Breast epithelium (tissue), 4 donors: ENCODE measurements around the gene MYLK3. TPM values are rescaled to one million over a fixed set of nuclear protein-coding genes. Genes with fewer than 3 reads are reported as not detected.

Experiments
- DNase-seq, 2 donors: peaks; one replicate each; pipeline ENCODE4 v3.0.0-alpha.2; 2019; ENCODE audit warnings: low spot score in 2 of 2
- H3K27ac ChIP-seq, 2 donors: fragments of 200-600 bp; sonication (generic) in 1 of 2; one replicate each; pipeline ENCODE4 v1.5.1; 2016 to 2019; ENCODE audit warnings: mild to moderate bottlenecking in 1 of 2
- H3K27me3 ChIP-seq, 2 donors: fragments of 200-600 bp; sonication (generic) in 1 of 2; one replicate each; pipeline versions ENCODE4 v1.5.1 to v1.6.0; 2017 to 2019; ENCODE audit warnings: control low read depth in 1 of 2, mild to moderate bottlenecking in 1 of 2
- H3K36me3 ChIP-seq: fragments of 200-600 bp; one replicate; pipeline ENCODE4 v1.5.1; 2019
- H3K4me1 ChIP-seq, 2 donors: fragments of 200-600 bp; sonication (generic); one replicate each; pipeline ENCODE4 v1.5.1; 2016 to 2019; ENCODE audit warnings: control low read depth in 1 of 2
- H3K4me3 ChIP-seq, 3 donors: fragments of 200-600 bp; sonication (generic); 1 replicate in 2 of 3; 2 replicates in 1 of 3; pipeline ENCODE4 v1.5.1; 2016 to 2019; ENCODE audit warnings: mild to moderate bottlenecking in 3 of 3, moderate library complexity in 2 of 3
- H3K9me3 ChIP-seq, 2 donors: fragments of 200-600 bp; sonication (generic) in 1 of 2; one replicate each; pipeline ENCODE4 v1.5.1; 2016 to 2019; ENCODE audit warnings: control low read depth in 1 of 2
- POLR2A ChIP-seq: fragments of 450-650 bp; IDR thresholded peaks from one replicate; pipeline ENCODE4 v1.6.1; 2016; ENCODE audit warnings: antibody characterized with exemption, mild to moderate bottlenecking, moderate library complexity
- POLR2AphosphoS5 ChIP-seq, 3 donors: sonication (generic); formaldehyde crosslinking; IDR thresholded peaks; one replicate each; pipeline ENCODE4 v1.6.1; 2017; ENCODE audit warnings: antibody characterized with exemption in 3 of 3
- intact Hi-C: fragments of 100-400 bp; cut with DNase I; formaldehyde crosslinking; loops from one replicate; pipeline ENCODE4 v1.15.1; 2023; ENCODE audit warnings: low total_unique reads
- total RNA-seq, 3 donors: library from RNA; depleted of rRNA; stranded (reverse); fragments of >200 nt; gene quantifications; one replicate each; pipeline ENCODE4 v1.1.0, GENCODE V29; 2016
- TF ChIP-seq, protein P1 (sequence below), 3 donors: fragments of 450-650 bp; IDR thresholded peaks; one replicate each; pipeline ENCODE4 v1.5.1; 2016 to 2017; ENCODE audit warnings: antibody characterized with exemption in 3 of 3, mild to moderate bottlenecking in 3 of 3, moderate library complexity in 3 of 3

Gene MYLK3
- total RNA-seq, 3 donors from 2014 or later = 0.48 to 0.59 TPM; not detected in 1

DNA sequence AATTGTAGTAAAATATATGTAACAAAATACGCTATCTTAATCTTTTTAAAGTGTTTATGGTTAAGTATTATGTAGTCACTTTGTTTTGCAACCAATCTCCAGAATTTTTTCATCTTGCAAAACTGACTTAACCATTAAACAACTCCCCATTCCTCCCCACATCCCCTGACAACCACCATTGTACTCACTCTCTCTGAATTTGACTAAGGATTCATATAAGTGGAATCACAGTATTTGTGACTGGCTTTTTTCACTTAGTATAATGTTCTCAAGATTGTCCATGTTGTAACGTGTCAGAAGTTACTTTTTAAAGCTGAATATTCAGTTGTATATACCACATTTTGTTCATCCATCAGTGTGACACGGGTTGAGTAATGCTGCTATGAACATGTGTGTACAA is 48.1 kb downstream of the MYLK3 start:
- H3K36me3 ChIP-seq = no peaks in the 10 kb centered on the region
- no peak for TF ChIP-seq POLR2AphosphoS5 (IDR thresholded peaks at IDR 0.05)
- TF ChIP-seq, protein P1, sequence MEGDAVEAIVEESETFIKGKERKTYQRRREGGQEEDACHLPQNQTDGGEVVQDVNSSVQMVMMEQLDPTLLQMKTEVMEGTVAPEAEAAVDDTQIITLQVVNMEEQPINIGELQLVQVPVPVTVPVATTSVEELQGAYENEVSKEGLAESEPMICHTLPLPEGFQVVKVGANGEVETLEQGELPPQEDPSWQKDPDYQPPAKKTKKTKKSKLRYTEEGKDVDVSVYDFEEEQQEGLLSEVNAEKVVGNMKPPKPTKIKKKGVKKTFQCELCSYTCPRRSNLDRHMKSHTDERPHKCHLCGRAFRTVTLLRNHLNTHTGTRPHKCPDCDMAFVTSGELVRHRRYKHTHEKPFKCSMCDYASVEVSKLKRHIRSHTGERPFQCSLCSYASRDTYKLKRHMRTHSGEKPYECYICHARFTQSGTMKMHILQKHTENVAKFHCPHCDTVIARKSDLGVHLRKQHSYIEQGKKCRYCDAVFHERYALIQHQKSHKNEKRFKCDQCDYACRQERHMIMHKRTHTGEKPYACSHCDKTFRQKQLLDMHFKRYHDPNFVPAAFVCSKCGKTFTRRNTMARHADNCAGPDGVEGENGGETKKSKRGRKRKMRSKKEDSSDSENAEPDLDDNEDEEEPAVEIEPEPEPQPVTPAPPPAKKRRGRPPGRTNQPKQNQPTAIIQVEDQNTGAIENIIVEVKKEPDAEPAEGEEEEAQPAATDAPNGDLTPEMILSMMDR (IDR thresholded peaks at IDR 0.05) = no peak
- TF ChIP-seq POLR2A = no peak
- DNase-seq = no peak
- no peaks in the 10 kb centered on the region for H3K4me1 ChIP-seq
- H3K9me3 ChIP-seq = no peaks in the 10 kb centered on the region
- H3K27me3 ChIP-seq = no peaks in the 10 kb centered on the region
- no peak overlapping the region for H3K4me3 ChIP-seq
- H3K27ac ChIP-seq = no peak overlapping the region
- intact Hi-C loops = loop anchor here (5.0 kb wide), 1 partner anchor 1442 kb away; no protein-coding TSS in a partner anchor

DNA sequence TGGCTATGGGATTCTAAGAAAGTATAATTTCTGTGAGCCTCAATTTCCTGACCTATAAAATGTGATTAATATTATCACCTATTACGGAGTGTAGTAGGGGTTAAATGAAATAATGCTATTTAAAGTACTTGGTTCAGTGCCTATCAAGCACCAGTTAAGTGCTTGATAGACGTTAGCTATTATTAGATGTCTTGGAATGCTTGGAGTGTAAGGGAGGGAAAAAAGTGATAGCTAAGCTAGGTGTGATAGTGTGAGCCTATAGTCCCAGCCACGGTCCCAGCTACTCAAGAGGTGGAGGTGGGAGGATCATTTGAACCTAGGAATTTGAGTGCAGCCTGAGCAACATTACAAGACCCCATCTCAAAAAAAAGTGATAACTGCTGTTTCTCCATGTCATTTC is 51.2 kb downstream of the MYLK3 start:
- TF ChIP-seq POLR2AphosphoS5 (IDR thresholded peaks at IDR 0.05) (no peak), POLR2A (no peak)
- TF ChIP-seq, protein P1 (IDR thresholded peaks at IDR 0.05) = no peak
- intact Hi-C loops = no loop called here
- H3K4me3 ChIP-seq = no peak overlapping the region
- H3K27me3 ChIP-seq = no peaks in the 10 kb centered on the region
- H3K27ac ChIP-seq = no peak overlapping the region
- H3K4me1 ChIP-seq = no peaks in the 10 kb centered on the region
- H3K9me3 ChIP-seq = no peaks in the 10 kb centered on the region
- DNase-seq = no peak
- no peaks in the 10 kb centered on the region for H3K36me3 ChIP-seq

DNA sequence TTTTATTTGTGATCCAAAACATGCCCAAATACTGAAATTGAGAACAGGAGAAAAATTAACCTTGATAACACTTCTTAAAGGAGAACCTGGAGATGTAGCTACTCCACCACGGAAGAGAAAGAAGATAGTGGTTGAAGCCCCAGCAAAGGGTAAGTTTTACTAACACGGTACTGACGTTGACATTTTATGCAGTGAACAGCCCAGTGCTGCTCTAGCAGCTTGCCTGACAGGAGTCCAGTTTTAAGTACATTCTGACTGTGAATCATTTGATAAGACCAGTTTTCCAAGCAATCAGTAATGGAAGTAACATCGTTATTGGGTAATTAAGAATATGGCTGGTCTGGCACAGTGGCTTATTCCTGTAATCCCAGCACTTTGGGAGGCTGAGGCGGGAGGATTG is 52.2 kb downstream of the MYLK3 start:
- intact Hi-C loops = no loop called here
- no peak for TF ChIP-seq POLR2AphosphoS5 (IDR thresholded peaks at IDR 0.05)
- TF ChIP-seq, protein P1 (IDR thresholded peaks at IDR 0.05) = no peak
- TF ChIP-seq POLR2A = no peak
- Histone ChIP-seq H3K4me3 (no peak overlapping the region), H3K9me3 (no peaks in the 10 kb centered on the region), H3K27ac (no peak overlapping the region), H3K36me3 (no peaks in the 10 kb centered on the region), H3K27me3 (no peaks in the 10 kb centered on the region), H3K4me1 (no peaks in the 10 kb centered on the region)
- no peak for DNase-seq

DNA sequence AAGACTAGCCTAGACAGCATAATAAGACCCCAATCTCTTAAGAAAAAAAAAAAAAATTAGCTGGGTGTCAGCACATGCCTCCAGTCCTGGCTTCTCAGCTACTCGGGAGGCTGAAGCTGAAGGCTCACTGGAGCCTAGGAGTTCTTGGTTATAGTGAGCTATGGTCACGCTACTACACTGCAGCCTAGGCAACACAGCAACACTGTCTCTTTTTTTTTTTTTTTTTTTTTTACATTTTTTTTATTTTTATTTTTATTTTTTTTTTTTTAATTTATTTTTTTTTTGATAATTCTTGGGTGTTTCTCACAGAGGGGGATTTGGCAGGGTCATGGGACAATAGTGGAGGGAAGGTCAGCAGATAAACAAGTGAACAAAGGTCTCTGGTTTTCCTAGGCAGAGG is 54.5 kb downstream of the MYLK3 start:
- Histone ChIP-seq H3K9me3 (no peaks in the 10 kb centered on the region), H3K4me1 (no peaks in the 10 kb centered on the region), H3K27me3 (no peaks in the 10 kb centered on the region), H3K36me3 (no peaks in the 10 kb centered on the region), H3K4me3 (no peak overlapping the region), H3K27ac (no peak overlapping the region)
- TF ChIP-seq, protein P1 (IDR thresholded peaks at IDR 0.05) = no peak
- no peak for TF ChIP-seq POLR2AphosphoS5 (IDR thresholded peaks at IDR 0.05)
- DNase-seq = no peak
- intact Hi-C loops = no loop called here

DNA sequence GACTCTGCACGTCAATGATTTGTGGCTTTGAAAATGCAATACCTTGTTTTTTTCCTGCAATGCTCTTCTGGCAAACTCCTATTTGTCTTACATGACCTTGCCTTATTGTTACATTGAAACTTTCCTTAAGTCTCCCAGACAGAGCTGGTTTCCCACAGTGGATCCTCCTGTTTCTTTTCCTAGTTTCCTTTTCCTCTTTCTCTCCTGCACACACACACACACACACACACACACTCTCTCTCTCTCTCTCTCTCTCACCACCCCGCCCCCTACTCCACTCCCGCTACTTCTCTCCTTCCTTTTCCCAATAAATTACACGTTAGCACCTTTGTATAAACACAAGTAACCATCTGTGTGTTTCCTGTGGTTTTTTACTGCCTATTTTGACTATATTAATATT is 56.4 kb downstream of the MYLK3 start:
- DNase-seq = no peak
- Histone ChIP-seq H3K36me3 (no peaks in the 10 kb centered on the region), H3K27ac (no peak overlapping the region), H3K9me3 (no peaks in the 10 kb centered on the region), H3K4me1 (peaks cover 0 to 9% of the 10 kb centered on the region in 2 donors), H3K27me3 (no peaks in the 10 kb centered on the region), H3K4me3 (no peak overlapping the region)
- TF ChIP-seq, protein P1 (IDR thresholded peaks at IDR 0.05) = no peak
- no peak for TF ChIP-seq POLR2A
- TF ChIP-seq POLR2AphosphoS5 (IDR thresholded peaks at IDR 0.05) = no peak
- intact Hi-C loops = no loop called here
